Fibroblast of upper back skin (primary cell): ENCODE measurements around the gene PPP1R12C.
A peak's percentile ranks its signal among the peaks of the same experiment; 100 is the strongest.
"Not testable (repeated sequence)": the region's sequence is repeated elsewhere in the genome, so short reads cannot be mapped to it uniquely, and the experiment has no call there.

Experiments
- DNase-seq: peaks from one replicate; pipeline ENCODE4 v3.0.0-alpha.2; 2013

Gene PPP1R12C

DNA sequence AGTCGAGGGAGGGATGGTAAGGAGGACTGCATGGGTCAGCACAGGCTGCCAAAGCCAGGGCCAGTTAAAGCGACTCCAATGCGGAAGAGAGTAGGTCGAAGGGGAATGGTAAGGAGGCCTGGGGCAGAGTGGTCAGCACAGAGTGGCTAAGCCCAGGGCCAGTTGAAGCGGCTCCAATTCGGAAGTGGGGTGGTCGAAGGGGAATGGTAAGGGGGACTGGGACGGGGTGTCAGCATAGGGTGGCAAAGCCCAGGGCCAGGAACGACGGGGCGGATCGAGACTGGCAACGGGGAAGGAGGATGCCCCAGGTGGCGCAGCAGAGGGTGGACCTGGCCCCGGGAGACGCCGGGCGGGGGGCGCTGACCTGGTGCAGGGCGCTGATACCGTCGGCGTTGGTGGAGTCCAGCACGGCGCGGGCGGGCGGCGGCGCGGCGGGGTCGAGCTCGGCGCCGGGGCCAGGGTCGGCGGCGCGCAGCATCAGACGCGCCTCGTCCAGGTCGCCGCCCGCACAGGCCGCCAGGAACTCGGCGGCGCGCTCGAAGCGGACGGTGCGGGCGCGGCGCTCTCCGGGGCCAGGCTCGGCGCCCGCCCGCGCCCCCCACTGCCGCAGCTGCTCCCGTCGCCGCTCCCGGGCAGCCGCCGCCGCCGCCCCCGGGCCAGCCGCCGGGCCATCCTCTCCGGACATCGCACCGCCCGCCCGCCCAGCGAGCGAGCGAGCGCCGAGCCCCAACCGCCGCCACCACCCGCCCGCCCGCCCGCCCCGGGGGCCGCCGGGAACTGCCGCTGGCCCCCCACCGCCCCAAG is at the start of gene PPP1R12C:
PPP1R12C (minus strand) TSS at position 779 of the 804 bp plus-strand sequence; CDS start at position 685, 94 bp downstream.
- DNase-seq, result no peak

DNA sequence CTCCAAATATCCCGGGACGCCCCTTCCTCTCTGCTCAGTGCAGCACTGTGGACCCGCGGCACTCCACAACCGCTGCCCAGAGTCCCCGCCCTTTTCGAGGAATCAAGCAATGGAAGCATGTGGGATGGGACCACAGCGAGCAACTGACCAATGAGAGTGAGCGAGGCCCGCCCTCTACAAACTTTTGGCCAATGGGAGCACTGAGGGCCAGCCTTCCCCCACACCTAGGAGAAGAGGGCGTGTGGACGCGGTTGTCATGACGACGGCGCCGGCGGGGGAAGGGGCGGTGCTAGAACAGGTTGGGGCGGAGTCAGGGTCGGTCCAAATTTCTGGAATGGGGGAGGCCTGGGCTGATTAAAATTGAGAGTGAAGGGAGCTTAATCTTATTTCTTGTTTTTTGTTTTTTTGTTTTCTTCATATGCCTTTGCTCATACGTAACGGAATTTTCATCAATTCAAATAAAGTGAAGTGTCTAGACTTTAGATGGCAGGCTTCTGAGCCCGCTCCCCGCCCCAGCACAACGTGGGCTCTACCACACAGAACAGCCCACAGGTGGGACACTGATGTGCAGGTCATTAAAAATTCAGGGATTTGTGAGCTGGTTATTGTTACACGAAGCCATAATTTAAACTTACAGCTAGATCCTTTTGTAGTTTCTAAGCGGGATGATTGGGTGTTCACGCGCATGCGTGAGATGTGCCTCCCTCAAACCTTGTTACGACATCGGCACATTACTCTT is 49.3 kb upstream of the PPP1R12C start, which contains the start of gene DNAAF3:
DNAAF3 (minus strand) TSS at position 84 of the 739 bp plus-strand sequence. CDS start 200 bp downstream, outside the sequence.
- peak; percentile 98 for DNase-seq

DNA sequence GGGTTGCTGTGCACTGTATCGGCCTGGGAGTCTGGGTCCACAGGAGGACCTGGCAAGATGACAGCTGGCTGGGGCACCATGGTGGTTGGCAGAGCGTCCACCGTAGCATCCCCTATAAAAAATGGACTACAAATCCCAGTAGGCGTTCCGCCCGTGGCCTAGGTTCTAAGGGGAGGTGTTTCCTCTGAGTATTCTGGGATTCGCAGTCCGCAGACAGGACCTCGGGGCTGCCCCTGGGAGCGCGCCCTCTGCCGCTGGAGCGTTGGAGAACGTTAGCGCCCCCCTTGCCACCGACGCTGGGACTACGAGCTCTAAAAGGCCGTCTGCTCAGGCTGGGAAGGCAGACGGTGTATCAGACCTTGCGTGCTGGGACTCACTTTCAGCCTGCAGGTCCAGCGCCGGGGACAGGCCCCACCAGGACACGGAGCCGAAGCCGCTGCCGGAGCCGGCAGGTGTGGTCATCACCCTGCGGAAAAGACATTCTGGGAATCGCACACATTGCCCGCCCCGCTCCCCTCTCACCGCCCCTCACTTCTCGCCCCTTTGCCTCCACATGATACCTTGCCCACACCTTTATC is 48.6 kb upstream of the PPP1R12C start:
- DNase-seq, result peak; percentile 59

DNA sequence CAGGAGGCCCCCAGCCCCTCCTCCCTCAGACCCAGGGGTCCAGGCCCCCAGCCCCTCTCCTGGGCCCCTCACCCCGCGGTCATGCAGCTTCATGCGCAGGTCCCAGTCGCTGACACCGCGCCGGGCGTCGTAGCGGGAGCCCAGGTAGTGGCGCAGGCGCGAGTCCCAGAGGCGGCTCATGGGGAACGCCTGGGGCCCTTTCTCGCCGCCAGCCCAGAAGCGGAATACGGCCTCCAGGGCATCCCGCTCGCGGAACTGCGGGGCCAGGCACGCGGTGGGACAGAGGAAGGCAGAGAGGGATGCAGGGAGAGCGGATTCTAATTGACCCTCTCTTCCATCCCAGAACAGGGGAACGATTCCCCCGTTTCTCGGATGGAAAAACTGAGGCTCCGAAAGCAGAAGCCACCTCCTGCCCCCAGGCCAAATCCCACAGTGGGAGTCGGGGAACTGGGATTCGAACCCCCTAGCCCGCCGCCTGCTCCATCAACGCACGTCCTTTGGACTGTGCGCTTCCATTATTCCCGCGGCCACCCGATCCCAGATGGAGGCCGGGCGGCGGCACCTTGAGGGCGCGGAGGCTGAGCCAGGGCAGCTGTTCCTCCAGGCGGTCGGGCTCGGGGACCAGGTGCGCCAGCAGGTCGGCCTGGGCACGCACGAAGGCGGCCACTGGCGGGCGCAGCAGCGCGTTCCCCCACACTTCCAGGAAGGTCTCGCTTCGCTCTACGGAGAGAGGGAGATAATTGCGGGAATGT is 44.3 kb upstream of the PPP1R12C start:
- no peak for DNase-seq

DNA sequence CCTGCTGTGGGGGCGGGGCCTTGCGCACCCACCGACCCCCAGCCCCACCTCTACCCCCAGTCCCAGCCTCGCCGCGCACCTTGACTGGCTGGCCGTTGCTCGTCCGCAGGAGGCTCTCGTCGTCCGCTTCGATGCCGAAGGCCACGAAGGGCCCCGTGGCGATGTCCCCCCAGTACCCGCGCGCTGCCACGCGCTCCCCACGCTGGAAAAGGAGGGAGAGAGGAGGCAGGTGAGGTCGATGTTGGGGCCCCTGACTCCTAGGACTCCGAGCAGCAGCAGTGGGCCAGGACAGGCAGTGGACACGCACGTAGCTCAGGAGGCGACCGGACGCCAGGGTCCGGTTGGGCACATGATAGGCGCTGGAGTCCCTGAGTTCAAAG is 43.5 kb upstream of the PPP1R12C start:
- DNase-seq, result no peak

DNA sequence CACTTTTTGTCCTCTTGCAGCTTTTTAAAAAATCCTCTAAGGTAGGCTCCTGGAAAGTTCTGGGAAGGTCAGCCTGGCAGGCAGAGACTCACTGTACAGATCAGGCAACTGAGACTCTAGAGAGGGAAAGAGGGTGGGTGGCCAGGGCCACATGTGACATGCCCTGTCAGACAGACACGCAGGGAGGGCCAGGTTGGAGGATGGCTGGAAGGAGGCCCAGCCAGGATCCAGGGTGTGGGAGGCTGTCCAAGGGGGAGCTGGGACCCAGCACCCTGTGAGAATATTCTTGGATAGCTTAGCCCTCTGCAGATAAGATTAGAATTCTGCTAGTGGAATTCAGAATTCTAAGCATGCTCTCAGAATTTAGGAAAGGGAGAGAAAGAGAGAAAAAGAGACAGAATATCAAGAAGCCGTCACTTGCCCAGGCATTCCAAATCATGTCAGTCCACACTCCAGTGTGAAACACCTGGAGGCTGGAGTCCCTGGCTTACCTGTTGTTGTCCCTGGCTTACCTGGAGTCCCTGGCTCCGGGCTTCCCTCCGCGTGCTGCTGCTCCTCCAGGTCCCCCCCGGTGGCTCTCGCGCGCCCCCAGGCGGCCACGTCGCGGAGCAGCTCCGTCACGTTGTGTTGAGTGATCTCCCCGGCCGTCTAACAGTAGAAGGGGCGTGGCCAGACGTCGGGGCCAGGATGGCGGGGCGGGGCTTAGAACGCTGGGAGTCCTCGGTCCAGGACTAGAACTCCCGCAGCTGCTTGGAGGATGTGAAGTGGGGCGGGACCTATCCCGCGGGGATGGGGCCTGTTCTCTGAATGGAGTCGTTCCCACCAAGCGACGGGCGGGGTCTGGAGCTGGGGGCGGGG is 42.9 kb upstream of the PPP1R12C start:
- DNase-seq, result peak; percentile 77

DNA sequence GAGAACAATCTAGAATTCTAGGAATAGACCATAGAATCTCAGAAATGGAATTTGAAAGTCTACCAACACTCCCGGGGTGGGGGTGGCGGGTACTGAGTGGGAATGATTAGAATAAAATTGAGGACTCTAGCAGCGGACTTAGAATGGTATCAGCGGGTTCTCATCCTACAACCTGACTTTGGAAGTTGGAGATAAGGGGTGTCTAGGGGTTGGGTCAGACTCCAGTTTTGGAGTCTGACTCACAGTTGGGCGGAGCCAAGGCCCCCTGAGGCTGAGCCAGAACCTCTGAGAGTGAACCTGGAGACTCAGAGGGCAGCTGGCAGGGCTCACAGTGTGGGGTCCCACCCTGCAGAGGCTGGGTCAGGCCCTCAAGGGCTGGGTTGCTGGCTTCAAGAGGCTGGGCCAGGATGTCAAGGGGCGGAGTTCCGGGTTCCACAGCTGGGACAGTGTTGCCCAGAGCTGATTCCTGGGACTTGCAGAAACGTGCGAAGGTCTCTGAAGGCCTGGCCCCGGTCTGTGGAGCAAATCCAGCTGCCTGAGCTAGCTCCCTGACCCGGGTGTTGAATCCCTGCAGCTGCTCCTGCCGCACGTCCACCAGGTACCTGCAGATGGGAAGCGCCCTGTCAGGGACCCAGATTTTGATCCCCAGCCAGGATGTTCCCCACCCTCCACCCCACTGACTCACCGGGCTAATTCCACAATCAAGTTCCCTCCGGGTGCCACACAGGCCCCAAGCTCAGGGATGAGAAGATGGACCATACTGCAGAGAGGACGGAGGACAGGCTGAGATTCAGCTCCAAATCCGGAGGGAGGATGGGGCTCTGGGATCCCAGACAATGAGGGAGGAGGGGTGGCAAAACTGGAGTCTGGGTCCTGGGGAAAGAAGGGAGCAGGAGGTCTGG is 41.7 kb upstream of the PPP1R12C start:
- DNase-seq, result no peak

DNA sequence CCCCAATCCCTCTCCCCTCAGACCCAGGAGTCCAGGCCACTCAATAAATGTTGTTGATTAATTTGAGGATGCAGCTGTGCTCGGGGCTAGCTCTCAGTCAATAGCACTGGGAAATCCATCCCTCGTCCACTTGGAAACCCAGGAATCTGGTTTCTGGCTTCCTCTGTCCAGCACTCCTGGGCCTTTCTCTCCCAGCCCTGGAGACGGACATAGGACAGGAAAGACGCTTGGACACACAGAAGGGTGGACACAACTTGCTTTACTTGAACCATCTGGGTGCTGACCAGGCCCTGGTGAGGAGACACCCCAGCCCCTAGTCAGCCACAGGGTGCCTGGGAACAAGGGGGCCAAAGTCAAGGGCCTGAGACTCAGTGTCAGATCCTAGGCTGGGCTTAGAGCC is 41.0 kb upstream of the PPP1R12C start:
- no peak for DNase-seq

DNA sequence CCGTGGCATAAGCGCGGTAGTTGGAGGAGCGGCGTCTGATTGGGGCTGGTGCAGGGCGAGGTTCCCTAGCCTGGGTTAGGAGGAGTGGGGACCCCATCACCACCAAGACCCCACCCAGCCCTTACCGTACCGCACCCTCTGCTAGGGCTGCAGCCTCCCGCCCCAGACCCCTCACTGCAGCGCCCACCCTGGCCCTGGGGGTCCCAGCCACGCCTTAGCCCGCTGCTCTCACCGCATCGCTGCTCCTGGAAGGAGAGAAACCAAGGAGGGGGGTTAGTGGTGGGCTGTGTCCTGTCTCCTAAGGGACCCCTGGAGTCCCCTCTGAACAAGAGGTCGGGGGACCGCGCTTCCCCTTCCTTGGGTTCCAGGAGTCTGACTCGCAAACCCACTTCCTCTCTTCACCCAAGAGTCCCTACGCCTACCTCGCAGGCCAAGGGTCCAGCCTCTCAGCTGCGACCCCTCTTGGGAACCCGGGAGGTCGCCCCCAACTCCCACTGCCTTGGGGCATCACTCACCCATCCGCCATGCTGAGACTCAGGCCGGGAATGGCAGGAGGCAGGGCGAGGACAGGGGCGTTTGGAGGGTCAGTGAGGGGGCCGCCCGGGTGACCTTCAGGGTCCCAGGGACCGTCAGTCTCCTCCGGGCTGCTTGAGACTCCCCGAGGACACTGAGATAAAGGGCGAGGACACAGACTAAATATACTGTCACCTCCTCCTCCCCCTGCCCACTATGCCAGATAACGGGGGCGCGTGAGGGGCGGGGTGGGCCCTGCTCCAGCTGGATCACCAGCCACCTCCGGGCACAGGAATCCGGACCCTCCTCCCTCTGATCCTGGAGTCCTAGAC is 39.8 kb upstream of the PPP1R12C start, which contains the start of gene TNNI3:
TNNI3 (minus strand) TSS at position 669 of the 845 bp plus-strand sequence; CDS start at position 526, 143 bp downstream.
- no peak for DNase-seq

DNA sequence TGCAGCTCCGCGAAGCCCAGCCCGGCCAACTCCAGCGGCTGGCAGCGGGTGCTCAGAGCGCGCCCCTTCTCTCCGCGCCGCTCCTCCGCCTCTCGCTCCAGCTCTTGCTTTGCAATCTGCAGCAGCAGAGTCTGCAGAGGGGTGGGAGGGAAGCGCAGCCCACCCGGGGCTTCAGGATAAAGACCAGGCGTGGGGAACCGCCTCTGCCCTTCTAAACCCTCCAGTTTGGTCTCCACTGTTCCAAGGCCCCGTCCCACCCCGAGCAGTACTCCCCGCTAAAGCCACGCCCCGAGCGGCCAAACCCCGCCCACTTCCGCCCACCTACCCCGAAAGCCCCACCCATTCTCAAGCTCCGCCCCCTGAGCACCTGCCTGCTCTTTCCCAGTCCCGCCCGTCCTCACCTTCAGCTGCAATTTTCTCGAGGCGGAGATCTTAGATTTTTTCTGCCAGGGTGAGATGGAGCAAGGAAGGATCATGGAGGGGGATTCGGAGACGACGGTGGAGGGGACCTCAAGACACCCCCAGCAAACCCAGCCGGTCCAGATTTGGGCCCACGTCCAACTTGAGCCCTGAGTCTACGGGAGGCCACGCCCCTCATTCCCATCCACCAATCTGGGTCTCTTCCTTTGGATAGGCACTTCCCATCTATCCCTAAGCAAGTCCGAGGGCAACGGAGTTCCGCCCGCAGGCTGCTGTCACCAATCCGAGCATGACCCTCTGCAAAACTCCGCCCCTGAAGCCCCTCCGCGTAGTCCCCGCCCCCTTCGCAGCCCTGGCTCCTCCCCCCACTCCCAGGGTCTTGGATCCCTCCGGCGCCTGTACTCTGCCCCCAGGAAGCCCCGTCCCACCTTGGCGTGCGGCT is 39.0 kb upstream of the PPP1R12C start:
- DNase-seq, result peak; percentile 29

DNA sequence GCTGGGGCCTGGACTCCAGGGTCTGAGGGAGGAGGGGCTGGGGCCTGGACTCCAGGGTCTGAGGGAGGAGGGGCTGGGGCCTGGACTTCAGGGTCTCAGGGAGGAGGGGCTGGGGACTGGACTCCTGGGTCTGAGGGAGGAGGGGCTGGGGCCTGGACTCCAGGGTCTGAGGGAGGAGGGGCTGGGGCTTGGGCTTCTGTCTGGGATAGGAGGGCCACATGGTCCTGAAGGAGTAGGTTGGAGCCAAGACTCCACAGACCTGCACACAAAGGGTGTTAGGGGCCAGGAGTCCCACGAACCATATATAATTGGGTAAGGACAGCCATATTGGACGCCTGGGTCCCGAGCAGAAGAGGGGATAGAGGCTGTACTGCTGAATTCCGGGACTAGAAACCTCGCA is 38.3 kb upstream of the PPP1R12C start:
- DNase-seq, result not testable (repeated sequence)

DNA sequence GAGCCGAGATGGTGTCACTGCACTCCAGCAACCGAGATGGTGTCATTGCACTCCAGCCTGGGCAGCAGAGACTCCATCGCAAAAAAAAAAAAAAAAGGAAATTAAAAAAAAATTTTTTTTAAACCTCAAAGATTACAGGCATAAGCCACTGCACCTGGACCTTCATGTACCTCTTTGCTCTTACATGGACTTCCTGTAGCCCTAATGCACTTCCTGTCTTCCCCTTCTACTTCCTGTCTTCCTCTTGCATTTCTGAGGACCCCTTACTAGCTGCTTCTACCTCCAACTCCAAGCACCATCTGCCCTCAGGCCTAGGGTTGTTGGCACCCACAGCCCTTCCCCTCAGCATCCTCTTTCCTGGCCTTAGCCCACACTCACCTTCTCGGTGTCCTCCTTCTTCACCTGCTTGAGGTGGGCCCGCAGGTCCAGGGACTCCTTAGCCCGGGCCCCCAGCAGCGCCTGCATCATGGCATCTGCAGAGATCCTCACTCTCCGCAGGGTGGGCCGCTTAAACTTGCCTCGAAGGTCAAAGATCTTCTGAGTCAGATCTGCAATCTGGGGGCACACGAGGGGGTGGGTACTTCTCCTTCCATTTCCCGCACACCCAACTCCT is 36.3 kb upstream of the PPP1R12C start:
- DNase-seq, result no peak

DNA sequence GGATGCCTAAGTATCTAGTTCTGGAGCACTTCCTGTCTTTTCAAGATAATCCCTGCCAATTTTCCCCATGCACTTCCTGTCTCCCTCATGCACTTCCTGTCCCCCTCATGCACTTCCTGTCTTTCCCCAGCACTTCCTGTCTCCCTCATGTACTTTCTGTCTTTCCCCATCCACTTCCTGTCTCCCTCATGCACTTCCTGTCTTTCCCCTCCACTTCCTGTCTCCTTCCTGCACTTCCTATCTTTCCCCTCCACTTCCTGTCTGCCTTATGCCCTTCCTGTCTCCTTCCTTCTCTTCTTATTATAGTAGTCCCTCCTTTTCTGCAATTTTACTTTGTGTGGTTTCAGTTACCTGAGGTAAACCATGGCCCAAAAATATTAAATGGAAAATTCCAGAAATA is 34.6 kb upstream of the PPP1R12C start:
- DNase-seq, result no peak

DNA sequence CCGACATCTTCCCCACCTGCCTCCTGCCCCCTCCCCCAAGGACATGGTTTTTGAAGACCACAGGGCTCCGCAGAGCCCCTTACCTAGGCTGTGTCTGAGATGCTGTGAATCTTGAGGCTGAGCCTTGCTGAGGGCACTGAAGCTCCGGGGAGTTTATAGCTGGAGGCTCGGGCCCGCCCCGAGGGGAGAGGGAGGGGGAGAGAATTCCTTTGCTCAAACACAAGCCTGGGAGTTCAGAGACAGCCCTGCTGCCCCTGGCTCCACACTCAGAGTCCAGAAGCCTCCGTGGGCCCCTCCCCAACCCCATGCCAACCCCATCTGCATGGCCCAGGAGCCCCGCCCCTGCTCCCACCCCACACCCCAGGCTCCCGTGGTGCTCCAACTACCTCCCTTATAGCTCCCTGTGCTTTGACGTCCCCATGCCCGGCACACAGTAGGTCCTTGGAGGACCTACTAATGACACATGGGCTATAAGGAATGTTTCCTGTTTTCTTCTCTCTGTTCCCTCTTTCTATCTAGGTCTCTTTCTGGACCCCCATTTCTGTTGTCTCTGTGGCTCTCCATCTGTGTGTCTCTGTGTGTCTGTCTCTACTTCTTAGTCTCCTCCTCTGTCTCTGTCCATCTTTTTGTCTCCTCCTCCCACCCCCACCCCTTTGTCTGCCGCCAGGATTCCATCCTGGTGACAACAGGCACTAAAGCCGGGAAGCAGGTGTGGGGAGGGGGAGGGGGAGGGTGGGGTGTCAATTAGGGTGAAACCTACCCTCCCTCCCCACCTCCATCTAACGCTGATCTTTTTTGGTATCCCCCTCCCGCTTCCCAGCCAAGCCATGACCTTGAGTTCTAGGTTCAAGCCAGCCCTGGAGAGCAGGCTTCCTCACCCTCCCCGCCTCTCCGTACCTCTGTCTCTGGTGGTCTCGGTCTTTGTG is 31.9 kb upstream of the PPP1R12C start, which contains the start of gene TNNT1:
TNNT1 (minus strand) TSS at position 129 of the 926 bp plus-strand sequence. CDS start 2,049 bp downstream, outside the sequence.
- no peak for DNase-seq

DNA sequence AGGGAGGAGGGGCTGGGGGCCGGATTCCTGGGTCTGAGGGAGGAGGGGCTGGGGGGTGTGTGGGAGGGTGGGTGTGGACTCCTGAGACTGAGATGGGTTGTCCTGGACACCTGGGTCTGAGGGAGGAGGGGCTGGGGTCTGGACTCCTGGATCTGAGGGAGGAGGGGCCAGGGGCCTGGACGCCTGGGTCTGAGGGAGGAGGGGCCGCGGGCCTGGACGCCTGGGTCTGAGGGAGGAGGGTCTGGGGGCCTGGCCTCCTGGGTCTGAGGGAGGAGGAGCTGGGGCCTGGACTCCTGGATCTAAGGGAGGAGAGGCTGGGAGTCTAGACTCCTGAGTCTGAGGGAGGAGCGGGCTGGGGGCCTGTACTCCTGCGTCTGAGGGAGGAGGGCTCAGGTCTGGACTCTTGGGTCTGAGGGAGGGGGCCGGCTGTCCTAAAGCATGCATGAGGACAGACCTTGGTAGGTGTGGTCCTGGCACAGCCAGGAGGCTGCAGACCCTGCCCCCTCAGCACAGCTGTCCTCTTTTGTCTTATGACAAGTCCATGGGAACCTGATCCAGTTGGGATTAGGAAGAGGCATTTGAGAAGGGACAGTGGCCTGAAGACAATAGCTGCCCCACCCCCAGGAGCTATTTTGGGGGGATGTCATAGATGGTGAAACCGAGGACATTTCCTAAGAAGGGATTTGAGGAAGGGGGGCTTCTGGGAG is 30.3 kb upstream of the PPP1R12C start:
- no peak for DNase-seq

DNA sequence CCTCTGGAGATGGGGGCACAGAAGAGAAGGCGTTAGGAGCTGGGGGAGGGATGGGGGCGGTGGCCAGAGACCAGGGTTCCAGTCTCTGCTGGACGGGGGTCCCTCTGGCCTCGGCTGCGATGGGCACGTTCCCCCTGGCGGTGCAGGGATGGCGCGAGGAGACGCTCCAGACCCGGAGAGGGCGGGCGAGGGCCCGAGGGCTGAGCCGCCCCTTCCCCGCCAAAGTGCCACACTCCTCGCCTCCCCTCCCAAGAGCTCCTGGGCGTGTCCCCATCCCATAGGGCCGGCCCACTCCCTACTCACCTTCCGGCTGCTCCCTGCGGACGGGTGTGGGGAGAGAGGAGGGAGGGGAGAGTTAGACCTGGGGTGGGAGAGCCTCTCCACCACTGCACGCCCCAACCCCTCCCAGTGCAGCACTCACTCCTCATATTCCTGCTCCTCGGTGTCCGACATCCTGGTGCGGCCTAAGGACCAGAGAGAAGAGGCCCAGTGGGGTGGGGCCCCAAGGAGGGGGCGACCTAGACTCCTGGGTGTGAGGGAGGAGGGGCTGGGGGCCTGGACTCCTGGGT is 29.4 kb upstream of the PPP1R12C start:
- DNase-seq, result no peak
